Measurements from ENCODE around the gene IL10RA.
"Not testable (repeated sequence)": the region's sequence is repeated elsewhere in the genome, so short reads cannot be mapped to it uniquely, and the experiment has no call there.

Gene IL10RA

GRCh38 chr11:117985953-117986887, at the start of gene IL10RA:
IL10RA (plus strand) TSS chr11:117986394; CDS start chr11:117986468, 74 bp downstream.
- no peak for FAIRE-seq
- DNase-seq (ENCODE audit: low spot score) = no peak

DNA sequence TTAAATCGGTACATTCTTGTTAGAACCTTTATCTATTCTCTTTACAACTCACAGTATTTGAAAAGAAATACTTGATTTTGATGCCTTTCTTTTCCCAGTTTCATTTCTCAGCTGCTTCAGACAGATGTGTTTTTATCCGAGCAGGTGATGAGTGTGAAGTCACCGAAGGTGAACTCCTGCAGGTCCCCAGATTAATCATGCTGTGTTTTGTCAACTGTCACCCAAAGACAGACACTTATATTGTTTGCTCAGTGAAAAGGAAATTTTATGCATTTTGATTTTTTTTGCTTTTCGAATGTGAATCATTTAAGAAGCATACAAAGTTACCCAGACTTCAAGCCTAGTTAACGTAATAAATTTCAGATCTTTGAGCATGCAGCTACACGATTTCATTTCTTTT, 49.2 kb upstream of the IL10RA start:
- FAIRE-seq (no peak), DNase-seq (ENCODE audit: low spot score) (no peak)

GRCh38 chr11:117940736-117941135, 45.5 kb upstream of the IL10RA start:
- FAIRE-seq (no peak), DNase-seq (ENCODE audit: low spot score) (no peak)

DNA sequence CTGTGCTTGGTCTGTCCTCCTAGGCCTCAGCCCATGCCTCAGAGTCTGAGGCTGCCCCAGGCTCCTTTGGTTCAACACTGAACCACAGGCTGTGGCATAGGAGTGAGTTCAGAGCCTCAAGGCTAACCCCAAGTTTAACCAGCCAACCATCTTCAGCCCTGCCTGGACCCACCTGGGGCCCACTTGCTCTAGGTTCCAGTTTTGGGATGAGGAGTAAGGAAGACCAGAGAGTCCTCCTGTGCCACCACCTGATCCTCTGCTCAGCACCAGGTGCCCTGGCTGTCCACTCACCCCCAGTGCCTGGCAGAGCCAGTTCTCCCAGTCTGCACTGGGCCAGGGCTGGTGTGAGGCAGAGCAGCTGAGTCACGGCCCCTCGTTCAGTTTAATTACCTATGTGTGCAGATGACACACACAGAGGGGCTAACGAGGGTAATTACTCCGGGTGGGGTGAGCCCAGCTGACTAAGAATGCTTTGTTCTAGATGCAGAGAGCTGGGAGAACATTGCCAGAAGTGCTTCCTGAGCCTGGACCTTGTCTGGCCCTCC, 45.0 kb upstream of the IL10RA start:
- FAIRE-seq (no peak), DNase-seq (ENCODE audit: low spot score) (no peak)

- FAIRE-seq (no peak), DNase-seq (ENCODE audit: low spot score) (no peak)
Measured at GRCh38 chr11:117941976-117942654, 44.1 kb upstream of the IL10RA start.

DNA sequence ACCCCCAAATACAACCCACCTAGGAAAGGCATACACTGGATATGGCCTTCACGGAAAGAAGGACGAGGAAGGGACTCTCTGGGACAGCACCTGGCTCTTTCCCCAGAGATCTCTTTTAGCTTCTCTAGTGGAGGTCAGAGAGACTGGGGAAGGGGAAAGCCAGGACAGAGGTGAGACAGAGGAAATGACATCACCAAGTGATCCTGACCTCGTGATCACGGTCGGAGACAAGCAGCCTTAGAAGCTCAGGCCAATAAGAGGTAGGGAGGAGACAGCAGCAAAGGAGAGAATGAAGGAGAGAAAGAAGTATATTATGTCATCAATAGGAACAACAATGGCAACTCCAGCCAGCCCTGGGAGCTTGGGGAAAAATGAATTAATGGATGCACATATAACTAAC, 41.6 kb upstream of the IL10RA start:
- no peak for DNase-seq (ENCODE audit: low spot score)
- no peak for FAIRE-seq

GRCh38 chr11:117945047-117945810, 41.0 kb upstream of the IL10RA start:
- no peak for FAIRE-seq
- DNase-seq (ENCODE audit: low spot score) = no peak

- no peak for FAIRE-seq
- no peak for DNase-seq (ENCODE audit: low spot score)
Measured at GRCh38 chr11:117946156-117946841, 39.9 kb upstream of the IL10RA start.

DNA sequence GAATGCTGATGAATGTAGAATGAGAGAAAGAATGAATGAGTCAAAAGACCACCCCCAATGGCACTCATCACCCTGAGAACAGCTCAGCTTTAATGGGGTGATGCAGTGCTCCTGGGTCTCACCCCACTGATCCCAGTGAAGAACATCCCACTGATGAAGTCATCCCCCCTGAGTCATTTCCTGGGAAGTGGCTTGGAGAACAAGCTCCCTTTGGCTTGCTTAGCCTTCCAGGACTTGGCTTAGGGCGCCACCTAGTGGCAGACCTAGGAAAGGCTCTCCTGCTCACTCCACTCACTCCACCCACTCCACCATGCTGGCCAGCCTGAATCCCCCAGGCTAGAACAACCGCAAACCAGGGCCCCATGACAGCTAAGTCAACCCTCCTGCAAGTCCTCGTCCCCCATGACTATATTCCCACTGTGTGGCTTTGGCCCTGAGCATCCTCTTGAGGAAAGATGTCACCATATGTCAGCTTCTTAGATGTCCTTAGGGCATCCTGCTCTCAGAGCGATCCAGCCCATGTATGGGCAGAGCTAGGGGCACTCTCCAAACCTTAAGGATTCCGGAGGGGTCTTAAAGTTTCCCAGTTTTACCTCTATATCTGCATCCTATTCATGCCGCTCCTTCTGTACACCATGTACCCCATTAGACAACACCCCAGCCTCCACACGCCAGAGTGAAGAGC, 39.2 kb upstream of the IL10RA start:
- FAIRE-seq = peak; percentile 60
- DNase-seq (ENCODE audit: low spot score) = peak; percentile 76

GRCh38 chr11:117947751-117948150, 38.4 kb upstream of the IL10RA start:
- DNase-seq (ENCODE audit: low spot score); FAIRE-seq: not testable (repeated sequence)

- DNase-seq (ENCODE audit: low spot score); FAIRE-seq: not testable (repeated sequence)
Measured at GRCh38 chr11:117948466-117948865, 37.7 kb upstream of the IL10RA start.

DNA sequence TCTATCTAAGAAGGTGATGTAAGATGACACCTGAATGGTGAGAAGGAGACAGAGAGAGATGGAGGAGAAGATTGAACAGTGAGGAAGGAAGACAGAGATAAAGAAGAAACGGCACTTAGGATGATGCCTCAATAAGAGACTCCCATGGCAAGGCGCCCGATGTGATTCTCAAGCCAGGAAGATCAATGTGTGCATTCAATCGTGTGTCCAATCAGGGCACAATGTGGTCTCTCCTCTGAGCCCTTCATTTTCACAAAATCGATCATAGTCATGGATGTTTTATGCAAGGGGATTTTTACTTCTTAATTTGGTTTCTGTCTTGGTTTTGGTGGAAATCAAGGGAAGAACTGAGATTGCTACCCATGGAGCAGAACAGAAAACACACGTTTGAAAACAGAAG, 37.1 kb upstream of the IL10RA start:
- FAIRE-seq (no peak), DNase-seq (ENCODE audit: low spot score) (no peak)

GRCh38 chr11:117950301-117950700, 35.9 kb upstream of the IL10RA start:
- FAIRE-seq (no peak), DNase-seq (ENCODE audit: low spot score) (no peak)

- DNase-seq (ENCODE audit: low spot score) = no peak
- no peak for FAIRE-seq
Measured at GRCh38 chr11:117950993-117951961, 34.9 kb upstream of the IL10RA start.

DNA sequence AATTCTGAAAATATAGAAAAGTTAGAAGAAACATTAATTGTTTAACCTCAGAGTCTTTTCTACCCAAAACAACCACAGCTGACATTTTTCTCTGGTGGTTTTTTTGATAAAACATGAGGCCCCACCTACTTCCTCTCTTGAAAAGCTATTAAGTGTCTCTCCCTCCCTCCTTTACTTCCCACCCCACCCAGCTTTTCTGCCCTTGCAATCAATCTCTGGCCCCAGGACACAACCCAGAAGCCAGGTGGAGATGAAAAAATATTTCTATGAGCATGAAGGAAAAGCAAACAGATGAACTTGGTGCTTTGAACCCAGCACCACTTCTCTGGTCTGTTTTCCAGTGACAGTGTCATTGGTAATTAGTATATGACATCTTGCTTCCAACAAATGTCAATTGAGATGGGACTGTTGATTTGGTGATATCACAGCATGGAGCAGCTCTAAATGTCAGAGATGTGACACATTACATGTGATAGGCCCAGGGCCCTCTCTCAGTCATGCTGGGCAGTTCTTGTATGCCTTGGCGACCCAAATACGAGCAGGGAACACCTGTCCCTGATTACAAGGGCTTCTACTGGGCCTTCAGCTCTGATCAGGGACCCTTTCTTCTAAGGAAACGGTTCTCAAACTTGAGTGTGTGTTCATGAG, 33.0 kb upstream of the IL10RA start:
- no peak for FAIRE-seq
- DNase-seq (ENCODE audit: low spot score) = no peak

GRCh38 chr11:117958949-117959348, 27.2 kb upstream of the IL10RA start:
- DNase-seq (ENCODE audit: low spot score) (no peak), FAIRE-seq (no peak)

DNA sequence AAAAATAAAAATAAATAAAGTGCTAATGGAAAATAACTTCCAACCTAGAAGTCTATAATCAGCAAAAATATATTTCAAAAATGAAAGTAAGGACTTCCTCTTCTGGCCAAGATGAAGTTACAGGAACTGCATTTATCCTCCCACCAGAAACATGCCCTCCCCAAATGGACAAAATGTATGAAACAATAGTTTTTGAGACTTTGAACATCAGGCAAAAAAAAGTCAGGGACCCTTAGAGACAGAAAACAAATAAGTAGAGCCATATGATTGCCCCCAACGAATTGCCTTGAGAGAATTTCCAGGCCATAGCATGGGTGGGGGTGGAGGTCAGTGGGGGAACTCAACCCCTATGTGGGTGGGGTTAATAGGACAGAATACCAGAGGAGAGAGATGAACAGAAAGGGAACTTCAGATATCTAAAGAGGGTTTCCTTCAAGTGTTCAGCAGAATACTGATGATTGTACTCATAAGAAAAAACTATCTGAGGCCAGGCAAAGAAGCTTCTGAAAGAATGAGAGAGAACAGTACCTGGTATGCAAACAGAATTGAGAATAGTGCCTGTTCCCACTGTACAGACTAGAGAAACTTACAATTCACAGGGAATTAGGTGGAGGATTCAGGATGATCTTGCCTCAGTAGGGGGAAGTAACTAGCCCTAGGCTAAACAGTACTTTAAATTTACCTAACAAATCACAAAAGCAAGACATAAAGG, 26.6 kb upstream of the IL10RA start:
- FAIRE-seq (no peak), DNase-seq (ENCODE audit: low spot score) (no peak)

DNA sequence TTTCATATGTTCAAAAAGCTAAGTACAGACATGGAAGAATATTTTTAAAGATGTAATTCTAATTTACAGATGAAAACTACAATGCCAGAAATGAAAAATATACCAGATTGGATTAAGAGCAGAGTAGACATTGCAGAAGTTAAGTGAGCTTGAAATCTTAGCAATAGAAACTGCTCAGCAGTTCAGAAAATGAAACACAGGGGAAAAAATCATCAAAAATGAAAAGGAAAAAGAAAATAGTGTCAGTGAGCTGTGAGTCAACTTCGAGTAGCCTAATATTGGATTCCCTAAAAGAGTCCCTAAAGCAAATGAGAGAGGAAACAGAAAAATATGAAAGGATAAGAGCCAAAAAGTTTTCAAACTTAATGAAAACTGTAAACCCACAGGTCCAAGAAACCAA, 25.8 kb upstream of the IL10RA start:
- no peak for DNase-seq (ENCODE audit: low spot score)

More for the DNA sequence above, 25.8 kb upstream of the IL10RA start:
- FAIRE-seq = no peak

Measured in RCC 7860 (cell line).